GM12892 (cell line): ENCODE results near the gene NRSN2.
A peak's percentile ranks its signal among the peaks of the same experiment; 100 is the strongest.

Source experiments
- POLR2A ChIP-seq: IDR thresholded peaks from 2 replicates; pipeline ENCODE4 v1.6.1; 2011; ENCODE audit warnings: low read depth, low read length, control low read depth
- POLR2AphosphoS5 ChIP-seq: IDR thresholded peaks from 2 replicates; pipeline ENCODE4 v1.6.1; 2011; ENCODE audit warnings: low read depth, low read length, control low read depth
- TAF1 ChIP-seq: IDR thresholded peaks from 2 replicates; pipeline ENCODE4 v1.6.1; 2011; ENCODE audit warnings: low read depth, mild to moderate bottlenecking, control low read depth, low read length, borderline replicate concordance

GRCh38 chr20:327186-328026 is 19.5 kb upstream of the NRSN2 start:
- TF ChIP-seq POLR2A (peak; percentile 43; the same call in 1 of the 2 replicates), POLR2AphosphoS5 (no peak), TAF1 (no peak)
